Measurements from ENCODE around the gene MT1A.

The MT1A gene

GRCh38 chr16:56623637-56624036 lies 14.8 kb upstream of the MT1A start:
- H3K36me3 ChIP-seq (ENCODE audit: insufficient read depth, low read length): no peaks in the 10 kb centered on the region
- TF ChIP-seq EZH2 (IDR thresholded peaks at IDR 0.05): no peak
- TF ChIP-seq FOXP2 (optimal IDR thresholded peaks at IDR 0.05; ENCODE audit: control extremely low read depth, extremely low read length, insufficient read depth): no peak
- TF ChIP-seq POLR2AphosphoS5 (IDR thresholded peaks at IDR 0.05; ENCODE audit: borderline replicate concordance, low read depth, low read length): no peak

GRCh38 chr16:56625140-56625942 lies 13.1 kb upstream of the MT1A start, which contains the start of gene MT1E:
Gene MT1E (plus strand): TSS chr16:56625781. CDS start chr16:56625852, 71 bp downstream.
- no peak for DNase-seq (ENCODE audit: low read depth, low spot score)
- H3K9ac ChIP-seq (ENCODE audit: insufficient read length): no peak within 1 kb of the TSS
- no peak within 1 kb of the TSS for H3K4me3 ChIP-seq
- no peak within 1 kb of the TSS for H3K27ac ChIP-seq
- TF ChIP-seq FOXP2 (optimal IDR thresholded peaks at IDR 0.05; ENCODE audit: control extremely low read depth, extremely low read length, insufficient read depth) (no peak), EZH2 (IDR thresholded peaks at IDR 0.05) (no peak), POLR2AphosphoS5 (IDR thresholded peaks at IDR 0.05; ENCODE audit: borderline replicate concordance, low read depth, low read length) (no peak)
- H3K36me3 ChIP-seq (ENCODE audit: insufficient read depth, low read length): no peaks in the 10 kb centered on the region
- H3K9me3 ChIP-seq (ENCODE audit: low read depth, low read length): no peaks in the 10 kb centered on the region

More at GRCh38 chr16:56623637-56624036, 14.8 kb upstream of the MT1A start:
- no peak overlapping the region for H3K27ac ChIP-seq
- H3K9me3 ChIP-seq (ENCODE audit: low read depth, low read length): no peaks in the 10 kb centered on the region
- DNase-seq (ENCODE audit: low read depth, low spot score): no peak
- H3K9ac ChIP-seq (ENCODE audit: insufficient read length): no peak overlapping the region
- H3K4me3 ChIP-seq: no peak overlapping the region

GRCh38 chr16:56625943-56626654 lies 12.4 kb upstream of the MT1A start:
- no peak overlapping the region for H3K4me3 ChIP-seq
- no peak for DNase-seq (ENCODE audit: low read depth, low spot score)
- no peak for TF ChIP-seq EZH2 (IDR thresholded peaks at IDR 0.05)
- TF ChIP-seq FOXP2 (optimal IDR thresholded peaks at IDR 0.05; ENCODE audit: control extremely low read depth, extremely low read length, insufficient read depth): no peak
- TF ChIP-seq POLR2AphosphoS5 (IDR thresholded peaks at IDR 0.05; ENCODE audit: borderline replicate concordance, low read depth, low read length): no peak

GRCh38 chr16:56626685-56627084 lies 11.8 kb upstream of the MT1A start:
- Histone ChIP-seq H3K9ac (ENCODE audit: insufficient read length) (no peak overlapping the region), H3K27ac (no peak overlapping the region)

More at GRCh38 chr16:56625943-56626654, 12.4 kb upstream of the MT1A start:
- Histone ChIP-seq H3K36me3 (ENCODE audit: insufficient read depth, low read length) (no peaks in the 10 kb centered on the region), H3K27ac (no peak overlapping the region), H3K9ac (ENCODE audit: insufficient read length) (no peak overlapping the region), H3K9me3 (ENCODE audit: low read depth, low read length) (no peaks in the 10 kb centered on the region)

GRCh38 chr16:56628486-56629350 lies 9.7 kb upstream of the MT1A start:
- Histone ChIP-seq H3K4me3 (no peak overlapping the region), H3K9me3 (ENCODE audit: low read depth, low read length) (no peaks in the 10 kb centered on the region), H3K36me3 (ENCODE audit: insufficient read depth, low read length) (no peaks in the 10 kb centered on the region), H3K27ac (no peak overlapping the region), H3K9ac (ENCODE audit: insufficient read length) (no peak overlapping the region)
- no peak for TF ChIP-seq FOXP2 (optimal IDR thresholded peaks at IDR 0.05; ENCODE audit: control extremely low read depth, extremely low read length, insufficient read depth)
- TF ChIP-seq EZH2 (IDR thresholded peaks at IDR 0.05): no peak
- no peak for TF ChIP-seq POLR2AphosphoS5 (IDR thresholded peaks at IDR 0.05; ENCODE audit: borderline replicate concordance, low read depth, low read length)
- DNase-seq (ENCODE audit: low read depth, low spot score): no peak

More at GRCh38 chr16:56626685-56627084, 11.8 kb upstream of the MT1A start:
- no peak for TF ChIP-seq FOXP2 (optimal IDR thresholded peaks at IDR 0.05; ENCODE audit: control extremely low read depth, extremely low read length, insufficient read depth)
- no peak for TF ChIP-seq EZH2 (IDR thresholded peaks at IDR 0.05)
- TF ChIP-seq POLR2AphosphoS5 (IDR thresholded peaks at IDR 0.05; ENCODE audit: borderline replicate concordance, low read depth, low read length): no peak
- no peak overlapping the region for H3K4me3 ChIP-seq
- no peaks in the 10 kb centered on the region for H3K9me3 ChIP-seq (ENCODE audit: low read depth, low read length)
- no peak for DNase-seq (ENCODE audit: low read depth, low spot score)
- no peaks in the 10 kb centered on the region for H3K36me3 ChIP-seq (ENCODE audit: insufficient read depth, low read length)

- no peak for DNase-seq (ENCODE audit: low read depth, low spot score)
- H3K36me3 ChIP-seq (ENCODE audit: insufficient read depth, low read length): no peaks in the 10 kb centered on the region
- H3K4me3 ChIP-seq: no peak overlapping the region
- H3K9ac ChIP-seq (ENCODE audit: insufficient read length): no peak overlapping the region
- no peak for TF ChIP-seq EZH2 (IDR thresholded peaks at IDR 0.05)
- H3K9me3 ChIP-seq (ENCODE audit: low read depth, low read length): no peaks in the 10 kb centered on the region
- H3K27ac ChIP-seq: no peak overlapping the region
Measured at GRCh38 chr16:56629531-56629930, 8.9 kb upstream of the MT1A start.

- H3K9me3 ChIP-seq (ENCODE audit: low read depth, low read length): no peaks in the 10 kb centered on the region
- TF ChIP-seq FOXP2 (optimal IDR thresholded peaks at IDR 0.05; ENCODE audit: control extremely low read depth, extremely low read length, insufficient read depth) (no peak), POLR2AphosphoS5 (IDR thresholded peaks at IDR 0.05; ENCODE audit: borderline replicate concordance, low read depth, low read length) (no peak), EZH2 (IDR thresholded peaks at IDR 0.05) (no peak)
Measured at GRCh38 chr16:56630134-56630533, 8.3 kb upstream of the MT1A start.

GRCh38 chr16:56631197-56631596 lies 7.3 kb upstream of the MT1A start:
- Histone ChIP-seq H3K9ac (ENCODE audit: insufficient read length) (no peak overlapping the region), H3K27ac (no peak overlapping the region), H3K36me3 (ENCODE audit: insufficient read depth, low read length) (no peaks in the 10 kb centered on the region), H3K9me3 (ENCODE audit: low read depth, low read length) (no peaks in the 10 kb centered on the region), H3K4me3 (no peak overlapping the region)
- DNase-seq (ENCODE audit: low read depth, low spot score): no peak
- TF ChIP-seq EZH2 (IDR thresholded peaks at IDR 0.05): no peak

More at GRCh38 chr16:56630134-56630533, 8.3 kb upstream of the MT1A start:
- Histone ChIP-seq H3K4me3 (no peak overlapping the region), H3K27ac (no peak overlapping the region), H3K36me3 (ENCODE audit: insufficient read depth, low read length) (no peaks in the 10 kb centered on the region), H3K9ac (ENCODE audit: insufficient read length) (no peak overlapping the region)
- DNase-seq (ENCODE audit: low read depth, low spot score): no peak
